IMR-90 (cell line): ENCODE measurements around the gene DRC3. TPM values are rescaled to one million over a fixed set of nuclear protein-coding genes. Genes with fewer than 3 reads are reported as not detected.

Experiments
- ATAC-seq: fragments of 200-7000 bp; cut with Tn5 transposase; 2 replicates; pipeline ENCODE4 v1.9.1; 2020; ENCODE audit warnings: low read depth, mild to moderate bottlenecking, moderate library complexity
- BruUV-seq: library from RNA; stranded (reverse); fragments of 400-500 nt; replicated peaks from 2 replicates; lab custom pipeline; 2021; lab: Mats Ljungman, UMichigan
- CTCF ChIA-PET: fragments of 300-600 bp; formaldehyde crosslinking; extraction: SDS; loops from one replicate; lab custom pipeline; 2021; ENCODE audit warnings: antibody characterized with exemption; lab: Yijun Ruan, JAX
- POLR2A ChIA-PET: fragments of 300-600 bp; sonication (Branson Sonifier 250); formaldehyde crosslinking; loops from one replicate; lab custom pipeline; 2022; ENCODE audit warnings: antibody characterized with exemption; ENCODE audit not compliant: unreplicated experiment; lab: Charles Lee
- DNase-seq: peaks from one replicate; pipeline ENCODE4 v3.0.0; 2013
- H2AFZ ChIP-seq: replicated peaks from 2 replicates; pipeline ENCODE3; 2013; ENCODE audit warnings: low read length, mild to moderate bottlenecking; ENCODE audit not compliant: poor library complexity
- H2AK5ac ChIP-seq: 2 replicates; pipeline ENCODE4 v1.6.1; 2013; ENCODE audit warnings: low read depth, low read length, inconsistent platforms
- H2AK9ac ChIP-seq: replicated peaks from 2 replicates; pipeline ENCODE3; 2013; ENCODE audit warnings: mild to moderate bottlenecking, low read depth, low read length, moderate library complexity; ENCODE audit not compliant: poor library complexity
- H2BK120ac ChIP-seq: 2 replicates; pipeline ENCODE4 v1.6.1; 2013; ENCODE audit warnings: low read depth, low read length, inconsistent platforms
- H2BK15ac ChIP-seq: 3 replicates; pipeline ENCODE4 v1.6.1; 2013; ENCODE audit warnings: low read depth, low read length, inconsistent platforms
- H2BK20ac ChIP-seq: 2 replicates; pipeline ENCODE4 v1.6.1; 2013; ENCODE audit warnings: low read depth, mild to moderate bottlenecking, inconsistent platforms, low read length, moderate library complexity
- H2BK5ac ChIP-seq: 2 replicates; pipeline ENCODE4 v1.6.1; 2013; ENCODE audit warnings: mild to moderate bottlenecking, low read depth, low read length, inconsistent platforms; ENCODE audit not compliant: poor library complexity, severe bottlenecking
- H3K14ac ChIP-seq: replicated peaks from 2 replicates; pipeline ENCODE4 v1.6.1; 2013; ENCODE audit warnings: low read depth, low read length, inconsistent platforms
- H3K18ac ChIP-seq: 2 replicates; pipeline ENCODE4 v1.6.1; 2013; ENCODE audit warnings: low read depth, low read length, control low read depth
- H3K23ac ChIP-seq: 2 replicates; pipeline ENCODE4 v1.6.1; 2013; ENCODE audit warnings: low read depth, low read length, inconsistent platforms
- H3K27ac ChIP-seq: 2 replicates; pipeline ENCODE4 v1.5.1; 2013; ENCODE audit warnings: mild to moderate bottlenecking, control low read depth, low read length; ENCODE audit not compliant: insufficient read depth
- H3K27me3 ChIP-seq: 2 replicates; pipeline ENCODE4 v1.6.1; 2013; ENCODE audit warnings: low read length; ENCODE audit not compliant: control insufficient read depth, insufficient read depth
- H3K36me3 ChIP-seq: 2 replicates; pipeline ENCODE4 v1.6.1; 2013; ENCODE audit warnings: low read length, mixed read lengths; ENCODE audit not compliant: control insufficient read depth, insufficient read depth
- H3K4ac ChIP-seq: 2 replicates; pipeline ENCODE4 v1.6.1; 2013; ENCODE audit warnings: low read depth, low read length, inconsistent platforms
- H3K4me1 ChIP-seq: 2 replicates; pipeline ENCODE4 v1.6.1; 2013; ENCODE audit warnings: low read length, mixed read lengths; ENCODE audit not compliant: control insufficient read depth, insufficient read depth
- H3K4me2 ChIP-seq: 2 replicates; pipeline ENCODE4 v1.6.1; 2013; ENCODE audit warnings: low read depth, mild to moderate bottlenecking, control low read depth, low read length, moderate library complexity
- H3K4me3 ChIP-seq: 2 replicates; pipeline ENCODE4 v1.5.1; 2013; ENCODE audit warnings: low read depth, mild to moderate bottlenecking, control low read depth, low read length, moderate library complexity; ENCODE audit not compliant: insufficient read depth
- H3K56ac ChIP-seq: 2 replicates; pipeline ENCODE4 v1.6.1; 2013; ENCODE audit warnings: low read length, inconsistent platforms; ENCODE audit not compliant: insufficient read depth; ENCODE audit errors: extremely low read depth
- H3K79me1 ChIP-seq, 2 experiments: 2 replicates each; pipeline ENCODE4 v1.6.1; 2013; ENCODE audit warnings: low read length in 2 of 2, inconsistent platforms in 1 of 2, low read depth in 1 of 2
- H3K9ac ChIP-seq: 2 replicates; pipeline ENCODE4 v1.6.1; 2013; ENCODE audit warnings: low read depth, low read length, control low read depth
- H3K9me1 ChIP-seq: 2 replicates; pipeline ENCODE4 v1.6.1; 2013; ENCODE audit warnings: low read length, inconsistent platforms; ENCODE audit not compliant: insufficient read depth
- H3K9me3 ChIP-seq: 2 replicates; pipeline ENCODE4 v1.6.1; 2013; ENCODE audit warnings: low read length; ENCODE audit not compliant: control insufficient read depth, insufficient read depth
- H4K20me1 ChIP-seq: 2 replicates; pipeline ENCODE4 v1.6.1; 2013; ENCODE audit warnings: low read length, inconsistent platforms; ENCODE audit not compliant: insufficient read depth
- H4K5ac ChIP-seq: 2 replicates; pipeline ENCODE4 v1.6.1; 2013; ENCODE audit warnings: mild to moderate bottlenecking, low read depth, low read length, control low read depth
- H4K8ac ChIP-seq, 2 experiments: 2 replicates each; pipeline ENCODE4 v1.6.1; 2013; ENCODE audit warnings: low read depth in 2 of 2, low read length in 2 of 2, control low read depth in 1 of 2, inconsistent platforms in 1 of 2
- H4K91ac ChIP-seq: 2 replicates; pipeline ENCODE4 v1.6.1; 2013; ENCODE audit warnings: low read depth, low read length, inconsistent platforms; ENCODE audit not compliant: insufficient read depth
- BHLHE40 ChIP-seq: fragments of 150-350 bp; IDR thresholded peaks from 2 replicates; pipeline ENCODE4 v1.6.1; 2016; ENCODE audit warnings: mild to moderate bottlenecking, low read depth, low read length
- CEBPB ChIP-seq: IDR thresholded peaks from 2 replicates; pipeline ENCODE4 v1.6.1; 2012; ENCODE audit warnings: low read depth, low read length, improper control_type of control experiment
- CHD1 ChIP-seq: IDR thresholded peaks from 2 replicates; pipeline ENCODE4 v1.6.1; 2012; ENCODE audit warnings: low read depth, low read length, improper control_type of control experiment
- CTCF ChIP-seq: conservative IDR thresholded peaks from 2 replicates; pipeline ENCODE4 v1.5.1; 2012; ENCODE audit warnings: mild to moderate bottlenecking, low read depth, low read length, improper control_type of control experiment
- FOS ChIP-seq: fragments of 150-350 bp; IDR thresholded peaks from 2 replicates; pipeline ENCODE4 v1.6.1; 2016; ENCODE audit warnings: low read depth, low read length
- MAFK ChIP-seq: IDR thresholded peaks from 2 replicates; pipeline ENCODE4 v1.6.1; 2012; ENCODE audit warnings: low read depth, low read length, improper control_type of control experiment
- MAZ ChIP-seq: IDR thresholded peaks from 2 replicates; pipeline ENCODE4 v1.6.1; 2012; ENCODE audit warnings: low read depth, mild to moderate bottlenecking, low read length, improper control_type of control experiment, moderate library complexity, borderline replicate concordance
- NFE2L2 ChIP-seq: fragments of 150-350 bp; IDR thresholded peaks from 2 replicates; pipeline ENCODE4 v1.6.1; 2016; ENCODE audit warnings: low read depth, mild to moderate bottlenecking, low read length
- POLR2A ChIP-seq: IDR thresholded peaks from 2 replicates; pipeline ENCODE4 v1.6.1; 2012; ENCODE audit warnings: mild to moderate bottlenecking, low read depth, low read length
- RAD21 ChIP-seq: IDR thresholded peaks from 2 replicates; pipeline ENCODE4 v1.6.1; 2012; ENCODE audit warnings: low read length, improper control_type of control experiment
- RCOR1 ChIP-seq: IDR thresholded peaks from 2 replicates; pipeline ENCODE4 v1.6.1; 2012; ENCODE audit warnings: mild to moderate bottlenecking, low read length, improper control_type of control experiment; ENCODE audit not compliant: insufficient replicate concordance
- RFX5 ChIP-seq: IDR thresholded peaks from 2 replicates; pipeline ENCODE4 v1.8.0; 2012; ENCODE audit warnings: low read depth, mild to moderate bottlenecking, low read length, moderate library complexity
- SMC3 ChIP-seq: fragments of 150-350 bp; IDR thresholded peaks from 2 replicates; pipeline ENCODE4 v1.6.1; 2016; ENCODE audit warnings: low read depth, mild to moderate bottlenecking, antibody characterized with exemption, low read length, moderate library complexity
- USF2 ChIP-seq: fragments of 150-350 bp; IDR thresholded peaks from 2 replicates; pipeline ENCODE4 v1.6.1; 2017; ENCODE audit warnings: mild to moderate bottlenecking, antibody characterized with exemption, low read length, low read depth
- WGBS, 2 experiments: methylation state at CpG; one replicate each; pipeline versions ENCODE4 v1.1.5 to v1.1.7; 2013; ENCODE audit warnings: missing lambda C conversion rate in 2 of 2; ENCODE audit not compliant: insufficient read length in 1 of 2; ENCODE audit errors: extremely low coverage in 2 of 2; 5-methylcytosine and 5-hydroxymethylcytosine counted together
- dilution Hi-C: fragments of 300-500 bp; cut with HindIII; formaldehyde crosslinking; loops from one replicate; pipeline ENCODE4 v1.14.3; 2018; ENCODE audit warnings: low sequenced_read_pairs; ENCODE audit not compliant: unreplicated experiment
- in situ Hi-C: fragments of 300-500 bp; cut with MboI; formaldehyde crosslinking; loops from 3 replicates; pipeline ENCODE4 v1.14.3; 2019; ENCODE audit warnings: low sequenced_read_pairs, inconsistent platforms, mixed read lengths
- intact Hi-C: fragments of 100-400 bp; cut with micrococcal nuclease; formaldehyde crosslinking; loops from 2 replicates; pipeline ENCODE4 v1.10.0; 2022
- polyA plus RNA-seq, 3 experiments: library from polyadenylated mRNA; depleted of rRNA; stranded (reverse); fragments of >200 nt; gene quantifications; 2 replicates each; pipeline ENCODE4 v1.2.3, GENCODE V29; 2012; ENCODE audit warnings: low replicate concordance in 1 of 3
- total RNA-seq: library from RNA; depleted of rRNA; stranded (reverse); fragments of >200 nt; gene quantifications from 2 replicates; pipeline ENCODE4 v1.2.3, GENCODE V29; 2012
- TF ChIP-seq, protein P1 (sequence below): fragments of 150-350 bp; IDR thresholded peaks from 2 replicates; pipeline ENCODE4 v1.6.1; 2016; ENCODE audit warnings: low read depth, mild to moderate bottlenecking, low read length, moderate library complexity, borderline replicate concordance

DRC3 gene
- total and polyA plus RNA-seq, 2 of the 4 experiments (the other 2 are of a cell fraction), result 0.55 to 0.72 TPM

- in situ Hi-C loops, result no loop called here
Measured at GRCh38 chr17:17965152-17965721, 7.4 kb upstream of the DRC3 start.

More at GRCh38 chr17:17965152-17965721, 7.4 kb upstream of the DRC3 start:
- Histone ChIP-seq H2BK120ac (no peak overlapping the region), H3K23ac (peak overlapping the region; percentile 54; the same call in 1 of the 2 replicates), H3K79me1 (peaks cover 17 to 71% of the 10 kb centered on the region in 2 experiments), H4K8ac (no peak overlapping the region), H3K27me3 (no peaks in the 10 kb centered on the region), H3K27ac (no peak overlapping the region), H2BK5ac (no peak overlapping the region), H3K36me3 (no peaks in the 10 kb centered on the region), H4K20me1 (peaks cover 26% of the 10 kb centered on the region; the same call in 1 of the 2 replicates), H3K9me1 (peaks cover 12% of the 10 kb centered on the region), H3K4me2 (no peak overlapping the region), H4K5ac (no peak overlapping the region), H3K18ac (no peak overlapping the region), H3K4ac (no peak overlapping the region), H3K14ac (no peak overlapping the region), H3K4me1 (peaks cover 12% of the 10 kb centered on the region), H2BK15ac (no peak overlapping the region), H2AK9ac (no peak overlapping the region), H2AFZ (no peak overlapping the region), H2BK20ac (no peak overlapping the region), H3K56ac (no peak overlapping the region), H3K9ac (no peak overlapping the region), H3K9me3 (no peaks in the 10 kb centered on the region), H4K91ac (no peak overlapping the region), H2AK5ac (no peak overlapping the region), H3K4me3 (no peak overlapping the region)
- dilution Hi-C loops (no loop called here), intact Hi-C loops (no loop called here)
- ChIA-PET POLR2A (no interaction called here), CTCF (no interaction called here)
- WGBS, 2 experiments, result 89% methylated on average over 1 of the region's 2 CpGs; no CpG with 5 or more reads in 1 of the 2 experiments
- no peak for DNase-seq
- no TSS peak for BruUV-seq
- TF ChIP-seq POLR2A (no peak), NFE2L2 (no peak), USF2 (no peak), RCOR1 (no peak), MAZ (no peak), FOS (no peak), SMC3 (no peak), CHD1 (no peak), MAFK (no peak), BHLHE40 (no peak), CEBPB (no peak), RFX5 (no peak), CTCF (no peak), RAD21 (no peak)
- TF ChIP-seq, protein P1, sequence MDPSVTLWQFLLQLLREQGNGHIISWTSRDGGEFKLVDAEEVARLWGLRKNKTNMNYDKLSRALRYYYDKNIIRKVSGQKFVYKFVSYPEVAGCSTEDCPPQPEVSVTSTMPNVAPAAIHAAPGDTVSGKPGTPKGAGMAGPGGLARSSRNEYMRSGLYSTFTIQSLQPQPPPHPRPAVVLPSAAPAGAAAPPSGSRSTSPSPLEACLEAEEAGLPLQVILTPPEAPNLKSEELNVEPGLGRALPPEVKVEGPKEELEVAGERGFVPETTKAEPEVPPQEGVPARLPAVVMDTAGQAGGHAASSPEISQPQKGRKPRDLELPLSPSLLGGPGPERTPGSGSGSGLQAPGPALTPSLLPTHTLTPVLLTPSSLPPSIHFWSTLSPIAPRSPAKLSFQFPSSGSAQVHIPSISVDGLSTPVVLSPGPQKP, result no peak
- ATAC-seq, result no peak
